LoVo (cell line): ENCODE results near the gene SUGP1.
A peak's percentile ranks its signal among the peaks of the same experiment; 100 is the strongest.
"Not testable (repeated sequence)": the region's sequence is repeated elsewhere in the genome, so short reads cannot be mapped to it uniquely, and the experiment has no call there.

Experiments
- DNase-seq: peaks from one replicate; pipeline ENCODE4 v3.0.0-alpha.2; 2016; ENCODE audit warnings: low spot score

Gene SUGP1

GRCh38 chr19:19320361-19321140, at the start of gene SUGP1, which contains the start of gene MAU2:
Gene SUGP1 (minus strand): TSS chr19:19320509. CDS start chr19:19320496, 13 bp downstream.
Gene MAU2 (plus strand): TSS chr19:19320829. CDS start chr19:19320860, 31 bp downstream.
- peak; percentile 97 for DNase-seq

- DNase-seq, result no peak
Measured at GRCh38 chr19:19368087-19368486, 47.8 kb upstream of the SUGP1 start.

- peak; percentile 86 for DNase-seq
Measured at GRCh38 chr19:19366434-19367396, 46.4 kb upstream of the SUGP1 start.

GRCh38 chr19:19362075-19362474, 41.8 kb upstream of the SUGP1 start:
- no peak for DNase-seq

- peak; percentile 78 for DNase-seq
Measured at GRCh38 chr19:19361075-19361594, 40.8 kb upstream of the SUGP1 start.

GRCh38 chr19:19356901-19357566, 36.7 kb upstream of the SUGP1 start:
- DNase-seq, result no peak

- DNase-seq, result no peak
Measured at GRCh38 chr19:19356500-19356899, 36.2 kb upstream of the SUGP1 start.

- DNase-seq, result no peak
Measured at GRCh38 chr19:19355606-19356139, 35.4 kb upstream of the SUGP1 start.

- DNase-seq, result no peak
Measured at GRCh38 chr19:19354932-19355331, 34.6 kb upstream of the SUGP1 start.

- no peak for DNase-seq
Measured at GRCh38 chr19:19354007-19354406, 33.7 kb upstream of the SUGP1 start.

- no peak for DNase-seq
Measured at GRCh38 chr19:19352823-19353222, 32.5 kb upstream of the SUGP1 start.

- not testable (repeated sequence) for DNase-seq
Measured at GRCh38 chr19:19350756-19351155, 30.4 kb upstream of the SUGP1 start.

GRCh38 chr19:19349365-19349764, 29.1 kb upstream of the SUGP1 start:
- DNase-seq, result no peak

- DNase-seq, result no peak
Measured at GRCh38 chr19:19348266-19348665, 28.0 kb upstream of the SUGP1 start.

GRCh38 chr19:19347401-19348110, 27.2 kb upstream of the SUGP1 start:
- DNase-seq, result no peak

GRCh38 chr19:19345970-19346369, 25.7 kb upstream of the SUGP1 start:
- DNase-seq, result no peak

GRCh38 chr19:19345232-19345631, 24.9 kb upstream of the SUGP1 start:
- no peak for DNase-seq

GRCh38 chr19:19343762-19344161, 23.5 kb upstream of the SUGP1 start:
- no peak for DNase-seq

- no peak for DNase-seq
Measured at GRCh38 chr19:19343016-19343362, 22.7 kb upstream of the SUGP1 start.

GRCh38 chr19:19342086-19343015, 22.0 kb upstream of the SUGP1 start:
- peak; percentile 30 for DNase-seq
